KMS-11 (cell line): ENCODE measurements around the gene STON2.
"Not testable (repeated sequence)": the region's sequence is repeated elsewhere in the genome, so short reads cannot be mapped to it uniquely, and the experiment has no call there.

Source experiments
- H2AFZ ChIP-seq: fragments of 200-600 bp; sonication (generic); 2 replicates; pipeline ENCODE4 v1.6.1; 2016; ENCODE audit warnings: antibody characterized with exemption, mixed run types, low read depth
- H3K27ac ChIP-seq: fragments of 200-600 bp; sonication (generic); 2 replicates; pipeline ENCODE4 v1.6.1; 2016; ENCODE audit warnings: mild to moderate bottlenecking, mixed run types
- H3K27me3 ChIP-seq: fragments of 200-600 bp; sonication (generic); 2 replicates; pipeline ENCODE4 v1.6.1; 2017; ENCODE audit warnings: mild to moderate bottlenecking, low read depth, mixed run types, moderate library complexity; ENCODE audit not compliant: insufficient read depth
- H3K36me3 ChIP-seq: fragments of 200-600 bp; sonication (generic); 2 replicates; pipeline ENCODE4 v1.6.1; 2017; ENCODE audit warnings: mild to moderate bottlenecking, mixed run types; ENCODE audit not compliant: insufficient read depth
- H3K4me1 ChIP-seq: fragments of 200-600 bp; sonication (generic); 2 replicates; pipeline ENCODE4 v1.6.1; 2016; ENCODE audit warnings: mild to moderate bottlenecking, low read depth, mixed run types; ENCODE audit not compliant: poor library complexity, severe bottlenecking
- H3K4me2 ChIP-seq: fragments of 200-600 bp; sonication (generic); 2 replicates; pipeline ENCODE4 v1.7.0; 2016; ENCODE audit warnings: mild to moderate bottlenecking, mixed run types
- H3K4me3 ChIP-seq: fragments of 200-600 bp; sonication (generic); IDR thresholded peaks from 2 replicates; pipeline ENCODE4 v1.6.1; 2017; ENCODE audit warnings: low read depth, low read length, mixed read lengths; ENCODE audit not compliant: insufficient read depth
- H3K79me2 ChIP-seq: fragments of 200-600 bp; sonication (generic); 2 replicates; pipeline ENCODE4 v1.6.1; 2016; ENCODE audit warnings: low read depth, mixed run types; ENCODE audit not compliant: insufficient read depth
- H3K9ac ChIP-seq: fragments of 200-600 bp; sonication (generic); 2 replicates; pipeline ENCODE4 v1.6.1; 2016; ENCODE audit warnings: mild to moderate bottlenecking, mixed run types
- H4K20me1 ChIP-seq: fragments of 200-600 bp; sonication (generic); 2 replicates; pipeline ENCODE4 v1.6.1; 2016; ENCODE audit warnings: mild to moderate bottlenecking, mixed run types; ENCODE audit not compliant: insufficient read depth
- TF ChIP-seq, protein P1 (sequence below): fragments of 200-600 bp; sonication (generic); conservative IDR thresholded peaks from 2 replicates; pipeline ENCODE4 v1.6.1; 2017; ENCODE audit warnings: low read depth, mild to moderate bottlenecking, antibody characterized with exemption, low read length, moderate library complexity, mixed read lengths

Gene STON2

GRCh38 chr14:81433378-81433777 lies 33.3 kb upstream of the STON2 start:
- Histone ChIP-seq H3K9ac (no peak overlapping the region), H3K4me1 (peaks cover 23% of the 10 kb centered on the region), H4K20me1 (no peaks in the 10 kb centered on the region), H3K4me2 (no peak overlapping the region), H3K36me3 (no peaks in the 10 kb centered on the region), H3K4me3 (no peak overlapping the region), H3K27me3 (no peaks in the 10 kb centered on the region), H3K79me2 (peaks cover 3% of the 10 kb centered on the region; the same call in 1 of the 2 replicates), H2AFZ (no peak overlapping the region), H3K27ac (no peak overlapping the region)
- TF ChIP-seq, protein P1, sequence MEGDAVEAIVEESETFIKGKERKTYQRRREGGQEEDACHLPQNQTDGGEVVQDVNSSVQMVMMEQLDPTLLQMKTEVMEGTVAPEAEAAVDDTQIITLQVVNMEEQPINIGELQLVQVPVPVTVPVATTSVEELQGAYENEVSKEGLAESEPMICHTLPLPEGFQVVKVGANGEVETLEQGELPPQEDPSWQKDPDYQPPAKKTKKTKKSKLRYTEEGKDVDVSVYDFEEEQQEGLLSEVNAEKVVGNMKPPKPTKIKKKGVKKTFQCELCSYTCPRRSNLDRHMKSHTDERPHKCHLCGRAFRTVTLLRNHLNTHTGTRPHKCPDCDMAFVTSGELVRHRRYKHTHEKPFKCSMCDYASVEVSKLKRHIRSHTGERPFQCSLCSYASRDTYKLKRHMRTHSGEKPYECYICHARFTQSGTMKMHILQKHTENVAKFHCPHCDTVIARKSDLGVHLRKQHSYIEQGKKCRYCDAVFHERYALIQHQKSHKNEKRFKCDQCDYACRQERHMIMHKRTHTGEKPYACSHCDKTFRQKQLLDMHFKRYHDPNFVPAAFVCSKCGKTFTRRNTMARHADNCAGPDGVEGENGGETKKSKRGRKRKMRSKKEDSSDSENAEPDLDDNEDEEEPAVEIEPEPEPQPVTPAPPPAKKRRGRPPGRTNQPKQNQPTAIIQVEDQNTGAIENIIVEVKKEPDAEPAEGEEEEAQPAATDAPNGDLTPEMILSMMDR = no peak

- Histone ChIP-seq H3K4me2 (no peak overlapping the region), H3K36me3 (no peaks in the 10 kb centered on the region), H4K20me1 (no peaks in the 10 kb centered on the region), H3K4me1 (peaks cover 23% of the 10 kb centered on the region), H3K27me3 (no peaks in the 10 kb centered on the region), H3K79me2 (peaks cover 3% of the 10 kb centered on the region; the same call in 1 of the 2 replicates), H3K27ac (no peak overlapping the region), H3K9ac (no peak overlapping the region), H2AFZ (no peak overlapping the region), H3K4me3 (no peak overlapping the region)
- TF ChIP-seq, protein P1 = no peak
These were observed 32.1 kb upstream of the STON2 start for GRCh38 chr14:81432219-81432661.

DNA sequence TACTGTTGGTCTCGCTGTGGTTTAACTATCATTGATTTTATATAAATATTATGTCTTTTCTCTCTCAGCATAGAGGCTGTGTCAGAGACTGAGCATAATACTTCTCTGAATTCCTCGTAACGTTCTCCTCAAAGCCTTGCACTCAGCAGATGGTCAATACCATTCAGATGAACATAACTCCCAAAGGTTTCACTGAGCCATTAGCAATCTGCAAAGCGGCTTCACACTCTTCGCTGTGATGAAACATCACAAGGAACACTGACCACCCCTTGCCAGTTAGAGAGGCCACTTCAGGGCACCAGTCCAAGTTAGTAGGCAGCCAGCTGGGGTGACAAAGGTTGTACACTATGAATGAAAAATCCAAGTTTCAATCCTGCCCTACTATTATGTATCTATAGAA lies 30.1 kb upstream of the STON2 start:
- Histone ChIP-seq H3K79me2 (peaks cover 3% of the 10 kb centered on the region; the same call in 1 of the 2 replicates), H3K27ac (no peak overlapping the region), H3K4me3 (no peak overlapping the region), H3K4me1 (peaks cover 16% of the 10 kb centered on the region), H3K27me3 (no peaks in the 10 kb centered on the region), H3K36me3 (no peaks in the 10 kb centered on the region), H4K20me1 (no peaks in the 10 kb centered on the region), H3K4me2 (no peak overlapping the region), H3K9ac (no peak overlapping the region), H2AFZ (no peak overlapping the region)
- TF ChIP-seq, protein P1 = no peak

DNA sequence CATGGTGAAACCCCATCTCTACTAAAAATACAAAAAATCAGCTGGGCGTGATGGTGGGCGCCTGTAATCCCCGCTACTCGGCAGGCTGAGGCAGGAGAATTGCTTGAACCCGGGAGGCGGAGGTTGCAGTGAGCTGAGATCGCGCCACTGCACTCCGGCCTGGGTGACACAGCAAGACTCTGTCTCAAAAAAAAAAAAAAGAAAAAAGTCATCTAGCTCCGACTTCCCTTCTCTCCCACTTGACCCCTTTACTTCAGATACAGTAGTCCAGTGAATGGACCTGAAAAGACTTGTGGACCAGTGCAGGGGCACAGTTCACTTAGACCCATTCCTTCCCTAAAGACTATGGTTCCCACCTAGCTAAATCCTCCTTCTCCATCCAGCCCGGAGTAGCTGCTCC lies 29.6 kb upstream of the STON2 start:
- H4K20me1 ChIP-seq, H3K79me2 ChIP-seq, H3K4me2 ChIP-seq, H3K4me3 ChIP-seq, H3K27ac ChIP-seq, H3K9ac ChIP-seq, H3K36me3 ChIP-seq, H3K27me3 ChIP-seq, H2AFZ ChIP-seq: not testable (repeated sequence)
- peaks cover 12% of the 10 kb centered on the region for H3K4me1 ChIP-seq

DNA sequence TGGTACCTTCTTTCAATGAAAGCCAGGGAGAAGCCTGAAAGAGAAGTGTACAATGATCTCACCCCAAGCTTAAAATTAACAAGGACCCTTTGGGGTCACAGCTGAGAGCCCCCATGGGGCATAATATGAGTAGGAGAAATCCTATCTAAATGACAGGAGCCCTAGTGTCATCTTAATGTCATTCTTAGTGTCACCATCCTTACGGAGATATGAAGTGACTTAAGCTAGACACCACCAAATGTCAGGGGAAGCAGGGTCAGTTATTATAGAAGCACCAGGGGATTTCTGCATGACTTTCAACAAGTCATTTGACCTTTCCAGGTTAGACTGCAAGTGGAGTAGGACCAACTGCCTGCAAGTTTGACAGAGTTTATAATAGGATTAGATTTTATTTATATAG lies 28.9 kb upstream of the STON2 start:
- Histone ChIP-seq H3K4me2 (no peak overlapping the region), H4K20me1 (no peaks in the 10 kb centered on the region), H3K4me3 (no peak overlapping the region), H3K27me3 (no peaks in the 10 kb centered on the region), H3K27ac (no peak overlapping the region), H3K4me1 (peaks cover 6% of the 10 kb centered on the region), H3K36me3 (no peaks in the 10 kb centered on the region), H3K9ac (no peak overlapping the region), H2AFZ (no peak overlapping the region), H3K79me2 (no peaks in the 10 kb centered on the region)
- TF ChIP-seq, protein P1 = no peak
